Stimulated activated CD4-positive, alpha-beta T cell treated with anti-CD3 and anti-CD28 coated beads, Interleukin-12 subunit alpha, Interleukin-12 subunit beta, amount 100 ng/mL, for 4 hours (primary cell): ENCODE results near the gene RNF123.
A peak's percentile ranks its signal among the peaks of the same experiment; 100 is the strongest.
"Not testable (repeated sequence)": the region's sequence is repeated elsewhere in the genome, so short reads cannot be mapped to it uniquely, and the experiment has no call there.

ENCODE experiments used
- DNase-seq: peaks from one replicate; pipeline ENCODE4 v3.0.0-alpha.2; 2020

Gene RNF123

GRCh38 chr3:49721896-49722781, 32.8 kb downstream of the RNF123 start:
- no peak for DNase-seq

DNA sequence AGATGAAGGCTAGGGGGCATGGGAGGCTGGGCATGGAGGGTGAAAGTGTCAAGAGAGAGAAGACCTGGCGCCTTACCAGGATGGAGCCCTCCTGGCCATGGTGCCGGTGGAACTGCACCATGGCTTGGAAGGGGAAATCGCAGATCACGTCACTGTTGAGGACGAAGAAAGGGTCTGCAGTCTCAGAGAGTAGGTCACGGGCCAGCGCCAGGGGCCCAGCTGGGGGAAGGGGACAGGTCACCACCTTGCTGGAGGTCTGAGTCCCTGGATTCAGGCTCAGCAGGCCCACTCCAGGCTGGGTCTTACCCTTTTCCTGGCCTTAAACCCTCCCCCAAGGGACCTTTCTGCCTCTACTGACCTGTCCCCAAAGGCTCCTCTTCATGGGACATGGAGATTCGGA, 33.5 kb downstream of the RNF123 start:
- DNase-seq: no peak

GRCh38 chr3:49723296-49723627, 33.9 kb downstream of the RNF123 start:
- DNase-seq: peak; percentile 56

DNA sequence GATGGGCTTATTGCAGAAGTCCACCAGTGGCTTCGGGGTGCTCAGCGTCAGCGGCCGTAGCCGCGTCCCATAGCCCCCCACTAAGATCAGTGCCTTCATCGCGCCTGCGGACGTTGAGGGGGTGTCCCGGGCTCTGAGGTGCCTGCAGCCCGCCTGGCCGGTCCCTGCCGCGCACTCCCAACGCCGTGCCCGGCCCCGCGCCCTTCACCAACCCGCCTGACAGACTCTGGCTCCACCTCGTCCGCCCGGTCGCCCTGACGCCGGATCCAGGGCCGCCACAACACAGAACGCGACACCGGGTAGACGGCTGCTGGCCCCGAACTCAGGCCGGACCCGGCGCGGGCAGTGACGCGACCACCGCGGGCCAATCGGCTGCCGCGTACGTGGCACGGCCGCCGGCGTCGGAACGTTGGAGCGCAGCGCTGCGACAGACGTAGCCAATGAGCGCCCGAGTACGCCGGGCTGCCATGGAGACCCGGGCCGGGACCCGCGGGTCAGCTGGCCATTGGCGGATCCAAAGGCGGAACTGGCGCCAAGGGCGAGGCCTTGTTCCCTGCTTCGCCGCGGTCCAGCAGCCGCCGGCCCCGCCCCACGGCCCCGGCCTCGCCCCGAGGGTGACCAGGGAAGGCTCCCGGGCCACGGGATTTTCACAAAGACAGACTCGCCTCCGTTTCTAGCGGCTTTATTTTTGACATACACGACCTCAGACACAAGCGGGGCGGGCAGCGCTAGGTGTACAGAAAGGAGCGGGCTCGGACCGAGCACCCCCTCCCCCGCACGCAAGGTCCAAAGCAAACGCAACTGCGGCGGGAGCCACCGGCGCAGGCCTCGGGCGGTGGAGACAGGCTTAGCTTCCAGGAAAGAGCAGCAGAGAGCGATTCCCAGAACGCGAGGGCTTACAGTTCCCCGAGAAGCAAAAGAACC, 34.5 kb downstream of the RNF123 start, which contains the start of gene GMPPB:
TSS of gene GMPPB (minus strand) at position 324 of the 924 bp plus-strand sequence. CDS start at position 99, 225 bp downstream.
- DNase-seq: peak; percentile 90

DNA sequence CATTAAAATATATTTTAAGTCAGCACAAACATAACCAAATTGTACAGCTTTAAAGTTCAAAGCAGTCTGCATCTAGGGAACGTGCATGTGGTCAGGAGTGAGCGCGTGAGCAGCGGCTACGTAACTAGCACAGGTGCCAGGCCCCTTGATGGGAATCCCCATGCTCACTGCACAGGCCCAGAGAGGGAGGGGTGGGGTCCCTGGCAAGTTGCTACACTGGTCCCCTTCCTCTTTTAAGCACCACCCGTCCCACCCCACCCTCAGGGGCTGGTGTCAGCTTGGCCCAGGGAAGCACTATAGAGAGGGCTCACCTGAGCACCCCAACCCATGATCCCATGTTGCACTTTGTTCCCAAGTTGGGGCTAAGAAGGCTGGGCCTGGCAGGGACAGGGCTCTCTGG, 35.2 kb downstream of the RNF123 start:
- DNase-seq: no peak

- no peak for DNase-seq
Observed at GRCh38 chr3:49725906-49726681, 36.7 kb downstream of the RNF123 start.

DNA sequence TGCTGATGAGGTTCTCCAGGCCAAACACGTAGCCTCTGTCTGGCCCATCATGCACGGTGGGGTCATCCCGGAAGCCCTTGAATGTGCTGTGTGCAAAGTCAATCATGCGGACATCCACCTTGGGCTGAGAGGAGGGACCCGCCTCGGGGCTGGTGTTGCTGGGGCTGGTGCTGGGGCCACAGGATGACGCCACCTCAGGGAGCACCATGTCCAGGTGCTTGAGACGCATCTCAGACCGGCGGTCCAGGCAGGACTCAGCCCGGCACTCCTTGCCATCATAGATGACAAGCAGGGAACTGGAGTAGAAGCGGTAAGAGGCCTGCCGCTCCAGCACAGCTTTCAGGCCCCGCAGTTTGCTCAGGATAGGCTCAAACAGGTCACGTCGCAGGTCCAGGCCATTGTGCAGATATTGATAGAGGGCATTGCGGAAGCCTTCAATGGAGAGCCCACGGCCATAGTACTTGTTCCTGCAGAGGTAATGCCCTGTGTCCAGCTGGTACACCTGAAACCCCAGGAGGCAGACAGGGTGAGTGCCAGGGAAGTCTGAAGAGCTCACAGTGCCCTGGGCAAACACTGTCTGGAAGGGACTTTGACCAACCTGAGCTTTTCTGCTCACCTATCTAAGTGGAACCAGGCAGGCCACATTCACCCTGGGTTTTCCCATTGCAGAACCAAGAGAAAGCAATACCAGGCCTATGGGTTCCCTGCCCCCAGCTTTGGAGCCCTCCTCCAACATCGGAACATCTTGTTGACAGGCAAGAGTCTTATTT, 38.0 kb downstream of the RNF123 start:
- no peak for DNase-seq

- DNase-seq: no peak
Observed at GRCh38 chr3:49727924-49728361, 38.6 kb downstream of the RNF123 start.

- no peak for DNase-seq
Observed at GRCh38 chr3:49729966-49730609, 40.7 kb downstream of the RNF123 start.

- no peak for DNase-seq
Observed at GRCh38 chr3:49732597-49732996, 43.2 kb downstream of the RNF123 start.

DNA sequence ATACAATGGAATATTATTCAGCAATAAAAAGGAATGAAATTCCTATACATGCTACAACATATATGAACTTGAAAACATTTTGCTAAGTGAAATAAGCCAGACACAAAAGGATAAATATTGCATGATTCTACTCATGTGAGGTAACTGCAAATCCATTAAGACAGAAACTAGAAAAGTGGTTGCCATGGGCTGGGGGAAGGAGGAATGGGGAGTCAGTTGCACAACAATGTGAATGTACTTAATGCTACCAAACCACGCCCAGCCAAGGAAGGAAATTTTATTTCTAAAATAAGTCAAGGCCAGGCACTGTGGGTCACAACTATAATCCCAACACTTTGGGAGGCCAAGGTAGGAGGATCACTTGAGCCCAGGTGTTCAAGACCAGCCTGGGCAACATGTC, 44.2 kb downstream of the RNF123 start:
- no peak for DNase-seq

- no peak for DNase-seq
Observed at GRCh38 chr3:49734752-49735151, 45.4 kb downstream of the RNF123 start.

- no peak for DNase-seq
Observed at GRCh38 chr3:49738067-49738713, 48.8 kb downstream of the RNF123 start.

GRCh38 chr3:49740427-49740826, 51.1 kb downstream of the RNF123 start:
- no peak for DNase-seq

GRCh38 chr3:49745986-49746385, 56.6 kb downstream of the RNF123 start:
- DNase-seq: no peak

GRCh38 chr3:49747792-49748480, 58.6 kb downstream of the RNF123 start:
- no peak for DNase-seq

DNA sequence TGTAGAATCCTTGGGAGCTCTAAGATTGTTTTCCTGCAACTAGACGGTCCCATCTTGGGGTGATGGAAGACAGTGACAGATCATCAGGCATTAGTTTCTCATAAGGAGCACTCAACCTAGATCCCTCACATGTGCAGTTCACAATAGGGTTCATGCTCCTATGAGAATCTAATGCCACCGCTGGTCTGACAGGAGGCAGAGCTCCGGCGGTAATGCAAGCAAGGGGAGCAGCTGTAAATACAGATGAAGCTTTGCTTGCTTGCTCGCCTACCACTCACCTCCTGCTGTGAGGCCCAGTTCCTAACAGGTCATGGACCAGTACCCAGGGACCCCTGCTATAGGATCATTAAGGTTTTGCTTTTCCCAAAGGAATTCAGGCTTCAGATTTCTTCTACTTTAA, 59.5 kb downstream of the RNF123 start:
- DNase-seq: not testable (repeated sequence)

GRCh38 chr3:49750056-49750455, 60.7 kb downstream of the RNF123 start:
- no peak for DNase-seq

DNA sequence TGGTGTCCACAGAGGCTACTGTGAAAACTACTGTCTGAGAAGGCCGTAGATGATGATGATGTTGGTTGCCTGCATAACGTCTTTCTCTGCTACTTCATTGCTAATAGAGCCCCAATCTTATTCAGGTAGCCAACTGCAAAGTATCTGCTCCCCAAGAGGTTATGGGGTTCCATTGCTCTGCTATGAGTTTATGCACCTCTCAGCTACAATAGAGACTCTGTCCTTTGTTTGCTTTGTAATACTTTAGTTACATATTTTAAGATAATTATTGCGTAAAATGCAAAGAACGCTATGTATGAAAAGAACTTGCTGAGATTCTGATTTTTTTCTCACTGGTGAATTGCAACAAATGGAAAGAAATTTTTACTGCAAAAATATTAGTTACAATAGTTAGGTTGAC, 62.1 kb downstream of the RNF123 start:
- no peak for DNase-seq

GRCh38 chr3:49754536-49754935, 65.2 kb downstream of the RNF123 start:
- DNase-seq: no peak
